SHP77 treated with DMSO at 0.1 percent for 48 hours (cell line): Measurements from ENCODE around the gene VAV2.

ENCODE experiments used
- DNase-seq: peaks from one replicate; lab custom pipeline; 2025; lab: John Stamatoyannopoulos, UW

Gene VAV2

GRCh38 chr9:133727277-133727875, 264.7 kb downstream of the VAV2 start:
- no peak for DNase-seq

DNA sequence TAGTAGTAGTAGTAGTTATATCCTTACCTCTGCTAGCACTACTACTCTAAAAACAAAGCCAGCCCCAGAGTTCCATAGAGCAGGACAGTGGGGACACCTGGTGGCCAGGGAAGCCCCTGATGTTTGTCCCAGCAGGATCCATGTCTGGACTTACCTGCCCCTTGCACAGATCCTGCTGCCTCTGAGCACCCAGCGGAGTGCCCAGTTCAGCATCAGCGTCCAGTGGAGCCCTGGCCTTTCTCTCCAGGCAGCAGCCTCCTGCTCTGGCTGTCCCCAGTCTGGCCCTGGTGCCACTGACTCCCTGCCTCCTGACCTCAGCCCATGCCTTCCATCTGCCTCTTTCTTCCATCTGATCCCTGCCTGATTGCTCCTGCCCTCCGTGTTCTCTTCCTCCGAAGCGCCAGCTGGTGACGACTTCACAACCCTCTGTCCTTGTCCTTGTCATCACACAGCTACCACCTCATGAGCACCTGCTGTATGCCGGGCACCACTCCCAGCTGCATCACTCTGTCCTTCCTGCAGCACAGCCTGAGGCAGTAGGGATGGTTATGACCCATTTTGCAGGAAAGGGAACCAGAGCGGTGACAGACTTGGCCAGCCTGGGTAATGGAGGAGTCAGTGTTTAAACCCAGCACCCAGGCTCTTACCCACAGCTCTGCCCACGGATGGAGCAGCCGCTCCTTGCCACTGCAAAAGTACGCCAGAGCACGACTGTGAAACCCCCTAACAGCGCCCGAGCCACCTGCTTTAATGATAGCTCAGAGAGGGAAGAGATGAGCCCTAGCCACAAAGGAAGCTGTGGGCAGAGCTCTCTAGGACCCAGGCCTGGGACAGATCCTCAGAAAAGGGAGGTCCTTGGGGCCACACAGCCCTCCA, 265.5 kb downstream of the VAV2 start:
- DNase-seq, result peak; percentile 46

DNA sequence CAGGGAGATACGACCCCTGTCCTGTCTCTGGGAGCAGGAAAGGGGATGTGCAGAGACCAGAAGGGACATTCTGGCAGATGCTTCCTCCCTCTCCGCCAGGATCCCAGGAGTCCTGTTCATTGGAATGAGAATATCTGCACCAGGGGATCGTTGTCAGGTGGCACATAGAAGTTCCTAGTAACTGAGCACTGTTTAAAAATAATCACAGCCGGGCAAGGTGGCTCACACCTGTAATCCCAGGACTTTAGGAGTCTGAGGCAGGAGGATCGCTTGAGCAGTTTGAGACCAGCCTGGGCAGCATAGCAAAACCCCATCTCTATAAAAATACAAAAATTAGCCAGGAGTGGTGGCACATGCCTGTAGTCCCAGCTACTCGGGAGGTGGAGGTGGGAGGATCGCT, 266.2 kb downstream of the VAV2 start:
- DNase-seq, result no peak

DNA sequence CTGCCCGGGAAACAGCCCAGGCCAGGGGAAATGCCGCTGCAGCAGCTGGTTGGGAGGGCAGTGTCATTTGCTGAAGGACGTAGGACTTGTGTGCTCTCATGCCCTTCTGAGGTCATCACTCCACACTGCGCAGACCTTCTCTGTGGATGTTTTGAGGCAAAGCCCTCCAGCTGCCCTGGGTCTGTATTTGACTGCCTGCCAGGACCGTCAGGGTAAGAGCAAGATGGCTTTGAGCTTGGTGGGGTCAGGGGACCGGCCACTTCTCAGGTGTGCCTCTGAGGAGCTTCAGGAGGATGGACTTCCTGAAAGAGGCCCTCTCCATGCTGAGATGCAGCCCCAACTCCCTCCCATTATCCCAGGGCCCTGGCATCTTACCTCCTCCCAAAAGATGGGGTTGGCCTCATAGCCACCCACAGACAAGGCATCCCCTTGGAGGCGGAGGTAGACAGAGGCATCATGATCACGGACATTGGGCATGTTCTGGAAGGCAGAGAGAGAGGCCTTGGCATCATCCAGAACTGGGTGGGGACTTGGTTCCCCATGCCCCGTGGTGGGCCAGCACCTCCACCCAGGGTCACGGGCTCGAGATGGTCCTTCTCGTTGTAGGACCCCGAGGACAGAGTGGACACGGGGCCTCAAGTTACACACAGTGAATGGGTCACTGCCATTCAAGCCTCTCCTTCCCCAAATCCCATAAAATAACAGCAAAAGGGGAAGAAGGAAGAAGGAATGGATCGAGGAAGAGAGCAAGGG, 273.4 kb downstream of the VAV2 start:
- DNase-seq, result no peak

DNA sequence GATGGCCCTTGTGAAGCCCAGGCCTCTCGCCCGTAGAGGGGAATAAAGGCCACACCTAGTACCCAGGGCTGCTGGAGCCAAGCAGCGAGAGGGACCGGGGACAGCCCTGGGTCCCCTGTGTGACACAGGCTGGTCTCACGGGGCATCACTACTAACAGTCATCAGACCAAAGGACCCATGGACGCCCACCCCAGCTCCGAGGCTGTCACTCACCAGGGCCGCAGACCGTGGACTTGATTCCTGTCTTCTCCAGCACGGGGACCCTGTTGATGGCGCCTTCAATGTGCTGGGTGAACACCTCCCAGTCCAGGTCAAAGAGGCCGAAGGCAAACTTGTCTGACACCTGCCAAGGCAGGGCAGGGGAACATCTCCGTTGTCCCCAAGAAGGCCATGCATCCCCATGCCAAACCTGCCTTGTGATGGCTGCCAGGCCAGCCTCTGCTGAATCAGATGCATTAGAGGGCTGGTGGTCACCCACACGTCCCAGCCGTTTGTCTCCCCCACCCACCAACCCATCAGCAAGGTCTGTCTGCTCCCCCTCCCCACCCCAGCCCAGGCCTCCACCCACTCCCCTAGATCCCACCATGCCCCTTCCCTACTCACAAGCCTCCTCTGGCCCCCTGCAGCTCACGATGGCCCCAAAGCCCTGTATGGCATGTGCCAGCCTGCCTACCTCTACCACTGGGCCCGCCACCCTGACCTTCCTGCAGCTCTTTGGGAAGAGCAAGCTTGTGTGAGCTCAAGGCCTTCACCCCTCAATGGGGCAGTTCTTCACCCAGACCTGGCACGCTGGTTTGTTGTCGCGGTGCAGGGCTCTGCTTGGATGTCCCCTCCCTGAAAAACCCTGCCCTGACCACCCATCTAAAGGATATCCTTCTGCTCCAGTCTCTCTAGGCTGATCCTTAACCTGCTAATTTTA, 274.8 kb downstream of the VAV2 start:
- no peak for DNase-seq

- no peak for DNase-seq
These were observed 275.5 kb downstream of the VAV2 start for GRCh38 chr9:133716564-133717112.

DNA sequence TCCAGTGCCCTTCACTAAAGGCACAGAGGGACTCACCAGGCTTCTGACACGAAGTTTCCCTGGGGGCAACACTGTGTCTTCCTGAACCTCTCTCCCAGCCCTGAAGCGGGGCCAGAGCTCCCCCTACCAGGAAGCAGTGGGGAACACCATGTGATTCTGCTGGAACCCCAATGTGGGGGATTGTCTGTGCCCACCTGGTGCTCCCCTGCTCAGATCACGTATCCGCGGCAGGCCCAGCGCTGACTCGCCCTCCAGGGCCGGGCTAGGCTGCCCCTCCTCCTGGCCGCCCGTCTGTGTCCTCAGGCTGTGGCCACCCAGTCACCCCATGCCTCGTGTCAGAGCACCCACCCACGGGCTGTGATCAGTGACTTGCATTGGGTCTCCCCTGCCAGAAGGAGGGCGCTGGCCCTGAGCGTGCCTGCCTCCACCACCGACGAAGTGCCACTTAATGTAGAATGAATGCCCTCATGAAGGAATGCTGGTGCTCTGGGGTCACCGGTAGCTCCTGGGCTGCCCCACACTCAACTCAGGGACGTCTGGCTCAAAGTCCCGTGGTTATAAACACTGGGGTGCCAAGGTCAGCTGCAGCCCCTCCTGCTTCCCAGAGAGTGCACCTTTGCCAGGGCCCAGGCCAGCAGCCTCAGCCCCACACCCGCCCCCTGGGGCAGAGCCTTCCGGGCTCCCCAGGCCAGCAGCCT, 276.1 kb downstream of the VAV2 start:
- DNase-seq, result no peak

- DNase-seq, result no peak
These were observed 276.7 kb downstream of the VAV2 start for GRCh38 chr9:133715295-133715865.

GRCh38 chr9:133714606-133715294, 277.4 kb downstream of the VAV2 start:
- no peak for DNase-seq

- no peak for DNase-seq
These were observed 278.1 kb downstream of the VAV2 start for GRCh38 chr9:133713960-133714495.

DNA sequence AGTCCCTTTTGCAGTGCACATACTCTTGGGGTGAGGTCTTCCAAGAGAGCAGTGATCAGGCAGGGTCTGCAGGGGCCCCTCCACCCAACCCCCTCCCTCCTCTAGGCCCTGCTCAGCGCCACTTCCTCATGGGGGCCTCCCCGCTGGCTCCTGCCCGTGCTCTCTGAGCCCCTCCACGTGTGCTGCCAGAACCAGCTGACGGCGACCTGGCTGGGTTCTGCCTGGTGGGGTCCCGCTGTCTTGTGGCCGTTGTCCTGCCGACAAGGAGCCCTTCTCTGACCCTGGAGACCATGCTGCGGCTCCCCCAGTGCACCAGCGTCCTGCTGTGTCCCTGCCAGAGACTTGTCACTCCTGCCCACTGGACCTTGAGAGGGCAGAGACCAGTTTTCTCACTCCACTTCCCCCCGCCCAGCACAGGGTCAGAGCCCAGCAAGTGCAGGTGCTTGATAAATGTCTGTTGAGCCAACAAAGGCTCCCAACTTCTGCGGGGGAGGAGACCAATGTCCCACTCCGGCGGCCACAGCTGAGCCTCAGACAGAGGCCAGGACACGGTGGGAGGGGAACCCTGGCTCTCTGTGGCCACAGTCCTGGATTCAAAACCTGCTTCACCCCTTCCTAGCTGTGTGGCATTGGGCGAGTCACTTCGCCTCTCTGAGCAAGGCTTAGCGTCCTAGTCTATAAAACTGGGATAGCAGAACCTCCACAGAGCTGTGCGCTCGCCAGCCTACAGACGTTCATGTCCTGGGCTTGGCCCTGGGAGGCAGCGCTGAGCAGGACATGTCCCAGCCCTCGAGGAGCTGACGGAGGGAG, 278.8 kb downstream of the VAV2 start:
- DNase-seq, result no peak

DNA sequence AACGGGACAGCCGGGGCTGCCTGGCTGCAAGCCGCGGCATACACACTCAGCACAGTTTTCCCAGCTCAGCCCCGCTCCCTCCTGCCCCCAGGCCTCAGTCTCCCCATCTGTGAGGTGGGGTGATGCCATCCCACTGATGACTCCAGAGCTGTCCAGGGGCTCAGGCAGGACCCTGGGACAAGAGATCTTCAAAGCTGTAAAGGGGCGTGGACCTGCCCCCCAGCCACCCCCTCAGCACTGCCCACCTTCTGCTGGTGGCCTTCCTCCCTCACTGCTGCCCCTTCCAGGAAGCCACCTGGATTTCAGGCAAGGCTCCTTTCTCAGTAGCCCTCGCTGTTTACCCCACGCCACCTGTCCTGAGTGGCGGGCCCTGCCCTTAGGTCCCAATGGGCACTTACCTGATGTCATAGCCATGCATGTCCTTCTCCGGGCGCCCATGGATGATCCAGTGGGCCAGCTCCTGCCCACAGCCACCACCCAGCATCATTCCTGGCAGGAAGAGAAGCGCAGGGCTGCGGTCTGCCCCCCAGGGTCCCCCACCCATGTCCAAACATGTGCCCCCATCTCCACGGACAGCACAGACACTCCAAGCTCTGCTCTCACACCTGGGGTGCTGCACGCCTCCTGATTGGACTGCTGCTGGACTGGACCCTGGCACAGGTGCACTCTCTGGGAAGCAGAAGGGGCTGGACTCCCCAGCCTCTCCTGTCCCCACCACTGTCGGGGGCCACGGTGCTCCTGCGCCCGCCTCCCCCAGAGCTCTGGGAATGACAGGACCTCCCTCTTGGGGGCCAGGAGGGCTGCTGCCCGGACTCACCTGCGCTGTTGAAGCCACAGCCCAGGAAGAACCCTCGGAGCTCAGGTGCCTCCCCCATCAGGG, 279.7 kb downstream of the VAV2 start:
- DNase-seq, result no peak
